Measurements from ENCODE around the gene HCFC1R1.

GRCh38 chr16:2985893-2986355, 37.8 kb downstream of the HCFC1R1 start:
- no peak for TF ChIP-seq CTCF (IDR thresholded peaks at IDR 0.05)
- TF ChIP-seq EZH2 (IDR thresholded peaks at IDR 0.05) = no peak
